Measurements from ENCODE around the gene RPL3.
A peak's percentile ranks its signal among the peaks of the same experiment; 100 is the strongest.

Gene RPL3

DNA sequence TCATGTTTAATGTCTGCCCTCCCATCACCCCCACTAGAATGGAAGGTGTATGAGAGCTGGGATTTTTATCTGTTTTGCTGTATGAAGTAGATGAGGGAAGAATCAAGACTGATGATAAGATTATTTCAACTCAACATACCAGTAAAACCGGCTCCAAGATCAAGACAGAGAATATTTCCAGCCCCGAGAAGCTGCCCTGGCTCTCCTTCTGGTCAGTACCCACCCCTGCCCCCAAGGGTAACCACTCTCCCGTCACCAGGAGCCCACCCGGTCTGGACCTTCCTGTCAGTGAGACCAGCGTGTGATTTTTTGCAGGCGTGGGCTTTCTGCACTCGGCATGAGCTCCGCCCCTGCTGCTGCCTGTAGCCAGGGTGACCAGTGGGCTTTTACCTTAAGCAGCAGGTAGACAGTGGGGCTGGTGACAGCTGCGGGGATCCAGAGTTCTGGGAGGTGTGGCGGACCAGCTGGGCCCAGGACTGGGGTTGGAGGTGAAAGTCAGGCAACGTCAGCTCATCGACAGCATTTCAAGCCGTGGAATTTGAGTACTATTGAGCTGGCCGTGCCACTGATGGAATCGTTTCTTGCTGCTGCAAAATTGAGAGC lies 25.6 kb downstream of the RPL3 start:
- in situ Hi-C loops (cut with HindIII; ENCODE audit: low sequenced_read_pairs) = no loop called here
- TF ChIP-seq, protein P1, sequence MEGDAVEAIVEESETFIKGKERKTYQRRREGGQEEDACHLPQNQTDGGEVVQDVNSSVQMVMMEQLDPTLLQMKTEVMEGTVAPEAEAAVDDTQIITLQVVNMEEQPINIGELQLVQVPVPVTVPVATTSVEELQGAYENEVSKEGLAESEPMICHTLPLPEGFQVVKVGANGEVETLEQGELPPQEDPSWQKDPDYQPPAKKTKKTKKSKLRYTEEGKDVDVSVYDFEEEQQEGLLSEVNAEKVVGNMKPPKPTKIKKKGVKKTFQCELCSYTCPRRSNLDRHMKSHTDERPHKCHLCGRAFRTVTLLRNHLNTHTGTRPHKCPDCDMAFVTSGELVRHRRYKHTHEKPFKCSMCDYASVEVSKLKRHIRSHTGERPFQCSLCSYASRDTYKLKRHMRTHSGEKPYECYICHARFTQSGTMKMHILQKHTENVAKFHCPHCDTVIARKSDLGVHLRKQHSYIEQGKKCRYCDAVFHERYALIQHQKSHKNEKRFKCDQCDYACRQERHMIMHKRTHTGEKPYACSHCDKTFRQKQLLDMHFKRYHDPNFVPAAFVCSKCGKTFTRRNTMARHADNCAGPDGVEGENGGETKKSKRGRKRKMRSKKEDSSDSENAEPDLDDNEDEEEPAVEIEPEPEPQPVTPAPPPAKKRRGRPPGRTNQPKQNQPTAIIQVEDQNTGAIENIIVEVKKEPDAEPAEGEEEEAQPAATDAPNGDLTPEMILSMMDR (IDR thresholded peaks at IDR 0.05; ENCODE audit: low read depth, low read length, missing control alignments) = no peak
- H3K4me3 ChIP-seq (ENCODE audit: low read depth, low read length) = no peak overlapping the region
- no peak for DNase-seq (ENCODE audit: low read depth)

DNA sequence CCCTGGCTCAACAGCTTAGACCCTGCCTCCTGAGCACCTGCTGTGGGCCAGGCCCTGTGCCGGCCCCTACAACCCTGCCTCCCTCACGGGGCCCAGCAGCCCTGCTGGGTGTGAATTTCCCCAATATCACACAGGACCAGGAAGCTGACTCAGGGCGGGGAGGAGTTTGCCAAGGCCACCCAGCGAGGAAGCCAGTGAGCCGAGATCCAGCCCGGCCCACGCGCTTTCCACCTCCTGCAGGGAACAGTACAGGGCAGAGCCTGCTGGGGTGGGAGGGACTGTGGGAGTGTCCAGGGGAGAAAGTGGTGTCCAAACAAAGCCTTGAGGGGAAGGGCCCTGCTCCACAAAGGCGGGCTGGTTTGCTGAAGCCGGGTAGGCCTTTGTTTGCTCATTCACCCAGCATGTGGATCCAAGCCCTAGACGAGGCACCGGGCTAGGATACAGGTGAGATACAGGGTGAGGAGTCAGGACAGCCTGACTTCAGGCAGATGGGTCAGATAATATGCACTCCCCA lies 26.8 kb downstream of the RPL3 start:
- in situ Hi-C loops (cut with HindIII; ENCODE audit: low sequenced_read_pairs) = no loop called here
- H3K4me3 ChIP-seq (ENCODE audit: low read depth, low read length) = no peak overlapping the region
- TF ChIP-seq, protein P1 (IDR thresholded peaks at IDR 0.05; ENCODE audit: low read depth, low read length, missing control alignments) = no peak
- peak; percentile 86 for DNase-seq (ENCODE audit: low read depth)

DNA sequence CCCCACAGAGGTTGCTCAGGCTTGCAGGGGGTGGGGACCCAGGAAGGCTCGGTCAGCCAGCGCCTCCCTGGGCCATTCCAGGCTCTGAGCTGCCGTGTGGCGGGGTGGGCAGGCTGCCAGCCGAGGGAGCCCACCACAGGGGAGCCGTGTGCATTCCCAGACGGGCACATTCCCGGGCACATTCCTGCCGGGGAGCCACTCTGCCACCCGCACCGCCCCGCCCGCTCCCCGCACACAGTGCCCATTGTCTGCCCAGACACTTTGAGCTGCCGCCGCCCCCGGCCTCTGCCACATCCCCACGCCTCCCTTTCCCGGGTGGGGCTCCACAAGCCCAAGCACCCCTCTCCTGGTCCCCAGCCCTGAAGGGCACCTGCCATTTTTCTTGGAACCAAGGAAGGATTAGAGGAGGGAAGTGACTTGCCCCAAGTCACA lies 27.4 kb downstream of the RPL3 start:
- H3K4me3 ChIP-seq (ENCODE audit: low read depth, low read length) = no peak overlapping the region
- DNase-seq (ENCODE audit: low read depth) = no peak
- TF ChIP-seq, protein P1 (IDR thresholded peaks at IDR 0.05; ENCODE audit: low read depth, low read length, missing control alignments) = no peak
- in situ Hi-C loops (cut with HindIII; ENCODE audit: low sequenced_read_pairs) = no loop called here

DNA sequence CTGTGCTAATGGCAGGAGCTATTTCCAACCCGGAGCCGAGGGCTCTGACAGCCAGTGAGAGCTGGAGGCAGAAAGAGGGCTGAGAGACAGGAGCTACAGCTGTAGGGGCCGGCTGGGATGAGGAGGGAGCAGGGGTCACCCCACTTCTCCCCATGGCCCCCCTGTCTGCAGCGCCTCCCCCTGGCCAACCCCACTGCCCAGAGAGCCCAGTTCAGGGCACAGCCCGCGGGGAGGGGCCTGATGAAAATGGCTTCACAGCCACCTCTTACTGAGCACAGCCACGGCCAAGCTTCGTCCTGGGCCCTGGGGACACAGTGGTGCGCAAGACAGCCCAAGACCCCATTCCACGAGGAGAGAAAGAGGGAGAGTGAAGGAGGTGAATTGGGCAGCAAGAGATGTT lies 27.9 kb downstream of the RPL3 start:
- DNase-seq (ENCODE audit: low read depth) = no peak
- TF ChIP-seq, protein P1 (IDR thresholded peaks at IDR 0.05; ENCODE audit: low read depth, low read length, missing control alignments) = peak; percentile 16
- H3K4me3 ChIP-seq (ENCODE audit: low read depth, low read length) = no peak overlapping the region
- in situ Hi-C loops (cut with HindIII; ENCODE audit: low sequenced_read_pairs) = no loop called here

DNA sequence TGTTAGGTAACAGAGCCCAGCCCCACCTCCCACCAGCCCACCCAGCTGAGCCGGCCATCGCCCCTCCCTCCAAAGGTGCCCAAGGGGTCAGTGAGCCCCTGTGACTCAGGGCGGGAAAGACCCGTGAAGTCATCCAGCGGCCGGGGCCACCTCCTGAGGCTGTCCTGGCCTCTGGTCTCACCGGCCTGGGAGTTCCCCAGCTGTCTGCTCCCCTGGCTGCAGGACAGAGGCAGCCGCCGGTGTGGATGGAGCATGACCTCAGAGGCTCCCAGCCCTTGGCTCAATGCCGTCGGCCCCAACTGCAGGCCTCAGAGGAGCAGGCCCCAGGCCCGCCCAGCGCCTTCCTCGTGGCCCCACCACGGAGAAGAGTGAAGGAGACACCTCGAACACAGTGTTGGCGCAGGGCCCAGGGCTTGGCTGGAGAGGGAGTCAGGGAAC lies 28.7 kb downstream of the RPL3 start:
- in situ Hi-C loops (cut with HindIII; ENCODE audit: low sequenced_read_pairs) = no loop called here
- DNase-seq (ENCODE audit: low read depth) = no peak
- H3K4me3 ChIP-seq (ENCODE audit: low read depth, low read length) = no peak overlapping the region
- TF ChIP-seq, protein P1 (IDR thresholded peaks at IDR 0.05; ENCODE audit: low read depth, low read length, missing control alignments) = no peak

DNA sequence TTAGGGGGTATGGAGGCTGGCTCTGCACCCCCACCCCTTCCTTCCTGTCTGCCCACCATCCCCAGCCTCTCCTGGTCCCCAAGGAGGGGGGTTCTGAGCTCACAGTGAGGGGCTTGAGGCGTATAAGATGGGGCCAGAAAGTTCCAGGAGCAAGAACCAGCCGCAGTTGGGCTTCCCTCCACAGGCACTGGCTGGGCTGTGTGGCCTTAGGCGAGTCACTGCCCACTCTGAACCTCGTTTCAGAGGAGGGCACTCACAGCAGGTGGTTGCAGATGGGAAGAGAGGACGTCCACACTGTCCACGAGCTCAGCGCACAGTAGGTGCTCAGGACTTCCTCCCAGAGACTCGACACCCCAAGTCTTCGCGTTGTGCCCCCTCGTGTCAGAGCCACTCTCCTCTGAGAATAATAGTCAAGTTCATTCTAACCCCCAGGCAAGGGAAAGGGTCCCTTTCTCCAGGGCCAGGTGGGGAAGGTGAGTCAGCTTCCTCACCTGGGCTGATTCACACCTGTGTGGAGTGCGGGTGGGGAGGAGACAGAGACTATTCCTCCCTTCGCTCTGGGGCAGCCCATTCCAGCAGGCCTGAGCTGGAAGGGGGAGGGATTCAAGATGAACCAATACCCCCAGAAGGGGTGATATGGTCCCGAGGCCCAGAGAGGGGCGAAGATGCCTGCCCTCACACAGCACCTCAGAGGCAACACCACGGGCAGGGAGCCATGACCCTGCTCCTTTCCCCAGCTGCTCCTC lies 29.3 kb downstream of the RPL3 start:
- H3K4me3 ChIP-seq (ENCODE audit: low read depth, low read length) = no peak overlapping the region
- in situ Hi-C loops (cut with HindIII; ENCODE audit: low sequenced_read_pairs) = no loop called here
- DNase-seq (ENCODE audit: low read depth) = no peak
- TF ChIP-seq, protein P1 (IDR thresholded peaks at IDR 0.05; ENCODE audit: low read depth, low read length, missing control alignments) = no peak

Data from astrocyte of the cerebellum (primary cell).